Endothelial cell of umbilical vein (primary cell): ENCODE measurements around the gene KCNN3. TPM values are rescaled to one million over a fixed set of nuclear protein-coding genes. Genes with fewer than 3 reads are reported as not detected.

Experiments
- BruUV-seq: library from RNA; stranded (reverse); fragments of 400-500 nt; replicated peaks from 2 replicates; lab custom pipeline; 2021; lab: Mats Ljungman, UMichigan
- CTCF ChIA-PET: fragments of 300-600, 350-600 bp; sonication (Branson Sonifier 250); formaldehyde crosslinking; loops from one replicate; lab custom pipeline; 2021; ENCODE audit warnings: antibody characterized with exemption, inconsistent platforms; lab: Charles Lee
- POLR2A ChIA-PET: fragments of 300-600, 350-600 bp; sonication (Branson Sonifier 250); formaldehyde crosslinking; loops from one replicate; lab custom pipeline; 2021; ENCODE audit warnings: antibody characterized with exemption, inconsistent platforms; lab: Charles Lee
- DNase-seq: peaks from one replicate; pipeline ENCODE4 v3.0.0-alpha.2; 2011; ENCODE audit warnings: low read depth, low spot score
- FAIRE-seq: peaks from 2 replicates; lab custom pipeline; 2011; peaks lifted over from hg19 to GRCh38; lab: Jason Lieb, UNC
- H2AFZ ChIP-seq: 2 replicates; pipeline ENCODE4 v1.6.0; 2012; ENCODE audit warnings: low read depth, low read length, control low read depth, inconsistent platforms
- H3K27ac ChIP-seq: 2 replicates; pipeline ENCODE4 v1.5.1; 2011; ENCODE audit warnings: low read depth, mild to moderate bottlenecking, control low read depth, low read length, moderate library complexity; ENCODE audit not compliant: insufficient read depth
- H3K27me3 ChIP-seq, 2 experiments: 2 replicates each; pipeline versions ENCODE4 v1.6.0 to v1.6.1; 2011; ENCODE audit warnings: low read length in 2 of 2, mixed read lengths in 1 of 2; ENCODE audit not compliant: control insufficient read depth in 2 of 2, insufficient read depth in 2 of 2
- H3K36me3 ChIP-seq, 2 experiments: 2 replicates in 1 of 2; 3 replicates in 1 of 2; pipeline ENCODE4 v1.5.1; 2011; ENCODE audit warnings: low read length in 2 of 2, mild to moderate bottlenecking in 1 of 2, moderate library complexity in 1 of 2; ENCODE audit not compliant: control insufficient read depth in 2 of 2, insufficient read depth in 2 of 2; ENCODE audit errors: extremely low read depth in 1 of 2
- H3K4me1 ChIP-seq: 3 replicates; pipeline ENCODE4 v1.5.1; 2011; ENCODE audit warnings: mild to moderate bottlenecking, low read length; ENCODE audit not compliant: control insufficient read depth, insufficient read depth; ENCODE audit errors: extremely low read depth
- H3K4me2 ChIP-seq: 2 replicates; pipeline ENCODE4 v1.6.1; 2011; ENCODE audit warnings: low read length, control low read depth, mixed read lengths; ENCODE audit not compliant: insufficient read depth
- H3K4me3 ChIP-seq, 3 experiments: fragments of 200-600 bp in 1 of 3; sonication (generic), shearing (Covaris generic) in 1 of 3; replicated peaks in 1 of 3; 2 replicates each; pipeline ENCODE4 v1.5.1; 2011 to 2016; ENCODE audit warnings: control low read depth in 3 of 3, low read length in 3 of 3, mild to moderate bottlenecking in 2 of 3, inconsistent platforms in 1 of 3, low read depth in 1 of 3, moderate library complexity in 1 of 3; ENCODE audit not compliant: insufficient read depth in 1 of 3
- H3K79me2 ChIP-seq: 2 replicates; pipeline ENCODE4 v1.6.0; 2012; ENCODE audit warnings: low read length, inconsistent platforms; ENCODE audit not compliant: control insufficient read depth, insufficient read depth
- H3K9ac ChIP-seq: replicated peaks from 2 replicates; pipeline ENCODE3; 2011; ENCODE audit warnings: low read length, control low read depth; ENCODE audit not compliant: insufficient read depth; ENCODE audit errors: extremely low read depth
- H3K9me1 ChIP-seq: replicated peaks from 3 replicates; pipeline ENCODE4 v1.6.0; 2011; ENCODE audit warnings: mild to moderate bottlenecking, low read length; ENCODE audit not compliant: control insufficient read depth, insufficient read depth; ENCODE audit errors: extremely low read depth
- H3K9me3 ChIP-seq: replicated peaks from 2 replicates; pipeline ENCODE4 v1.5.1; 2012; ENCODE audit warnings: low read length, inconsistent platforms; ENCODE audit not compliant: control insufficient read depth, insufficient read depth
- H4K20me1 ChIP-seq: replicated peaks from 2 replicates; pipeline ENCODE3; 2011; ENCODE audit warnings: mild to moderate bottlenecking, low read length; ENCODE audit not compliant: control insufficient read depth, insufficient read depth; ENCODE audit errors: extremely low read depth
- GATA2 ChIP-seq: IDR thresholded peaks from 2 replicates; pipeline ENCODE4 v1.7.0; 2011; ENCODE audit warnings: low read depth, mild to moderate bottlenecking, moderate library complexity, mixed read lengths, low read length; ENCODE audit not compliant: insufficient read length, insufficient read depth
- POLR2AphosphoS5 ChIP-seq: IDR thresholded peaks from 2 replicates; pipeline ENCODE4 v1.6.1; 2012; ENCODE audit warnings: low read depth, mild to moderate bottlenecking, control low read depth, low read length, moderate library complexity; ENCODE audit not compliant: insufficient read depth
- dilution Hi-C: fragments of 300-500 bp; cut with MboI; formaldehyde crosslinking; loops from one replicate; pipeline ENCODE4 v1.15.0; 2019; ENCODE audit warnings: low sequenced_read_pairs; ENCODE audit not compliant: extremely low pct_ligation_motif_present
- intact Hi-C: fragments of 100-400 bp; cut with micrococcal nuclease; formaldehyde crosslinking; loops from one replicate; pipeline ENCODE4 v1.10.0; 2022
- polyA plus RNA-seq, 4 experiments: library from polyadenylated mRNA; depleted of rRNA in 3 of 4; stranded (reverse) in 3 of 4; unstranded in 1 of 4; fragments of >200 nt; gene quantifications; 2 replicates each; pipeline versions ENCODE4 v1.2.1 to v1.2.3, GENCODE V29; 2011 to 2012; ENCODE audit warnings: missing spikeins in 1 of 4
- total RNA-seq: library from RNA; stranded (reverse); gene quantifications from 2 replicates; pipeline ENCODE4 v1.2.3, GENCODE V29; 2021
- TF ChIP-seq, protein P1 (sequence below), 2 donors: IDR thresholded peaks; 1 replicate in 1 of 2; 2 replicates in 1 of 2; pipeline ENCODE4 v1.5.1; 2011; ENCODE audit warnings: low read length in 2 of 2, mild to moderate bottlenecking in 2 of 2, moderate library complexity in 2 of 2, control low read depth in 1 of 2, inconsistent platforms in 1 of 2, low read depth in 1 of 2; ENCODE audit not compliant: insufficient read depth in 1 of 2; ENCODE audit errors: extremely low read depth in 1 of 2
- TF ChIP-seq, protein P2 (sequence below): IDR thresholded peaks from 2 replicates; pipeline ENCODE4 v1.6.1; 2011; ENCODE audit not compliant: insufficient read depth, insufficient read length

Gene KCNN3
- total and polyA plus RNA-seq, 2 donors (not counting 3 experiments of a cell fraction or from before 2014, with no cell fraction given) = 0.91 to 1.1 TPM

DNA sequence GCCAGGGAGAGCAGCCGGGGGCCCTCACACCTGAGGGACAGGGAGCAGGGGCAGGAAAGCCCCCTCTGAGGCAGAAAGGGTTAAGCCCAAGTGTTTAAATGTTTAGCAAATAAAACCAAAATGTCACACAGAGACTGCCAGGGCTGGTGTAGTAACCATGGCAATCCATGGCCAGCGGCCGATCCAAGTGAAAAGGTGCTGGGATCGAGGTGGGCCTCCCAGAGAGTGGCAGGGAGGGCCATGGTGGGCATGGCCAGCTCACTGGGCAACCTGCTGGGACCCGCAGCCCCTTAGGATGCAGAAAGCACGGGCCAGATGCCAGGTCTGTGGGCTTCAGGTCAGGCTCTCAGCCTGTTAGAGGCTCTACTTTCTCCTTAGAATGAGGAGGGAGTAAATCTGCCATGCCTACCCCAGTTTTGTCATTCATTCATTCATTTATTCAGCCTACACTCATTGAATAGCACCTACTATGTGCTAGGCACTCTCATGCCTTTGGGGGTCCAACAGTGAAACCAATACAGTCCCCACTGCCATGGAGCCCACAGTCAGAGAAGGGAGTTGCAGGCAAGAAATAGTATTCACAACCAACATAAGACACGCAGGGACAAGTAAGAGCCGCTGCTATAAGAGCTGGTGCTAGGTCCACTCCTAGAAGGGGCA, 56.1 kb downstream of the KCNN3 start:
- CTCF ChIA-PET = interaction anchor here (1.4 kb wide), 1 partner anchor 13 kb away, joined by 4 read pairs; no protein-coding TSS in a partner anchor

More for the DNA sequence above, 56.1 kb downstream of the KCNN3 start:
- Histone ChIP-seq H3K27me3 (no peaks in the 10 kb centered on the region), H3K4me1 (peaks cover 9% of the 10 kb centered on the region), H2AFZ (no peak overlapping the region), H3K9me3 (no peaks in the 10 kb centered on the region), H3K4me3 (no peak overlapping the region), H4K20me1 (no peaks in the 10 kb centered on the region), H3K9ac (no peak overlapping the region), H3K79me2 (no peaks in the 10 kb centered on the region), H3K4me2 (no peak overlapping the region), H3K36me3 (no peaks in the 10 kb centered on the region), H3K27ac (no peak overlapping the region), H3K9me1 (no peaks in the 10 kb centered on the region)
- FAIRE-seq (no peak), DNase-seq (no peak)
- dilution Hi-C loops = no loop called here
- no TSS peak for BruUV-seq
- TF ChIP-seq, protein P1, sequence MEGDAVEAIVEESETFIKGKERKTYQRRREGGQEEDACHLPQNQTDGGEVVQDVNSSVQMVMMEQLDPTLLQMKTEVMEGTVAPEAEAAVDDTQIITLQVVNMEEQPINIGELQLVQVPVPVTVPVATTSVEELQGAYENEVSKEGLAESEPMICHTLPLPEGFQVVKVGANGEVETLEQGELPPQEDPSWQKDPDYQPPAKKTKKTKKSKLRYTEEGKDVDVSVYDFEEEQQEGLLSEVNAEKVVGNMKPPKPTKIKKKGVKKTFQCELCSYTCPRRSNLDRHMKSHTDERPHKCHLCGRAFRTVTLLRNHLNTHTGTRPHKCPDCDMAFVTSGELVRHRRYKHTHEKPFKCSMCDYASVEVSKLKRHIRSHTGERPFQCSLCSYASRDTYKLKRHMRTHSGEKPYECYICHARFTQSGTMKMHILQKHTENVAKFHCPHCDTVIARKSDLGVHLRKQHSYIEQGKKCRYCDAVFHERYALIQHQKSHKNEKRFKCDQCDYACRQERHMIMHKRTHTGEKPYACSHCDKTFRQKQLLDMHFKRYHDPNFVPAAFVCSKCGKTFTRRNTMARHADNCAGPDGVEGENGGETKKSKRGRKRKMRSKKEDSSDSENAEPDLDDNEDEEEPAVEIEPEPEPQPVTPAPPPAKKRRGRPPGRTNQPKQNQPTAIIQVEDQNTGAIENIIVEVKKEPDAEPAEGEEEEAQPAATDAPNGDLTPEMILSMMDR (IDR thresholded peaks at IDR 0.05; ENCODE audit: extremely low read depth in 1 of 2, insufficient read depth in 1 of 2, low read depth in 1 of 2, low read length in 2 of 2) = no peak
- TF ChIP-seq, protein P2, sequence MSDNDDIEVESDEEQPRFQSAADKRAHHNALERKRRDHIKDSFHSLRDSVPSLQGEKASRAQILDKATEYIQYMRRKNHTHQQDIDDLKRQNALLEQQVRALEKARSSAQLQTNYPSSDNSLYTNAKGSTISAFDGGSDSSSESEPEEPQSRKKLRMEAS = no peak
- TF ChIP-seq POLR2AphosphoS5 (no peak), GATA2 (no peak)
- POLR2A ChIA-PET = no interaction called here
- intact Hi-C loops = no loop called here
